Kidney capillary endothelial cell (primary cell): Measurements from ENCODE around the gene TMEM181.
"Not testable (repeated sequence)": the region's sequence is repeated elsewhere in the genome, so short reads cannot be mapped to it uniquely, and the experiment has no call there.

Experiments
- DNase-seq: peaks from one replicate; pipeline ENCODE4 v3.0.0-alpha.2; 2018; ENCODE audit warnings: low spot score

Gene TMEM181

DNA sequence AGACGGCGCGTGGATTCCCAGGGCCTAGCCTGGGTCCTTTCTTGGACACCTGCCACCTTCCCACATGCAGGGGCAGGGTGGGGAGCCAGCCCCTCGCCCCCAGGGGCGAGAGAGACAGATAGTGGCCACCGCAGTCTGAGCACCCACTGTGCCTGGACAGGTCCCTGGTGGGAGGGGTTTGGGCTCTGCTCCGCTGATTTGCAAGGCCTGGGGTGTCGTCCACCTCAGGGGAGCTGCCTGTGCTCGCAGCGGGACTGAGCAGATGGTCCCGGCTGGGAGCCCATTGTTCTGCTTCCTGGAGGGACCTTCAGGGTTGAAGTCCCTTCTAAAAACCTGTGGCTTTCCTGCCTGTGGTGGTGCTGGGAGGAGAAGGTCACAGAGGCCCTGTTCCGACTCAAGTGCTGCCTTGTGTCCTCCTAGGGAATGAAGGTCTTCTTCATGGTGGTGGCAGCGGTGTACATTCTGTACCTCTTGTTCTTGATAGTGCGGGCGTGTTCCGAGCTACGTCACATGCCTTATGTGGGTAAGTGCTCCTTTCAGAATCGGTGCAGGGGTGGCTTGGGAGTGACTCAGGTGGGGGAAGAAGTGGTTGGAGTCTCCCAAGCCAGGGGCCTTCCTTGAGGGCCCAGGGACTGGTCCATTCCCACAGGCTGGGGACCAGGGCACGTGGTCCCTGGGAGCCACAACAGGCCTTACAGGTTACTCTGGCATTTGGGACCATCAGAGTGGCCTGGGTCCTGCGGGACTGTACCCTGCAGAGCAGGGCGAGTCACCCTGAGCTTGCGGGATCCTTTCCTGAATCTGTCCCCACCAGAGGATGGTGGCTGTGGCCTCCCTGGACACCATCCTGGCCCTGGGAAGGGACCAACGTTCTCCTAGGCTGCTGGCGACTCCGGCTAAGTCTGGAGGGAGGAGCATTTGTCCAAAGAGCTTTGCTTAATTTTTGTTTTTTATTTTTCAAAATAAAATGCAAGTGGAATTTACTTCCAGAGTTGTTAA lies 65.1 kb downstream of the TMEM181 start:
- no peak for DNase-seq

DNA sequence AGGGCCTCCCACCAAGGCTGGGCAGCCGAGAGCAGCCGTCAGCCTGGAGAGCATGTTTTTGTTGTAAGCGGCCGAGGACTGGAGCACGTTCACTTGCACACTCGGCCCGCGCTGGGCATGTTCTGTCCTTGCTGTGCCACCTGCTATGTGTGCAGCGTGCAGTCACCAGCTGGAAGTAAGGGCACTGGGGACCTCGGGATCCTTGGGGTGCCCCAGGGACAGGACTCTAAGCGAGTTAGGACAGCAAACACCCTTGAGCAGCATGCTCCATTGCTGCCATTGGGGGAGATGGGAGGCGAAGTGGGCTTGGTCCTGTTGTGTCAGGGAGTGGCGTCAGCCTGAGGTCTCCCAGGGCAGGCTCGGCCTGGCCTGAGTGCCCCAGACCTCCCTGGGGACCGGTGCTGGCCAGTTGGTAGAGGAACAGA lies 66.0 kb downstream of the TMEM181 start:
- DNase-seq: no peak

DNA sequence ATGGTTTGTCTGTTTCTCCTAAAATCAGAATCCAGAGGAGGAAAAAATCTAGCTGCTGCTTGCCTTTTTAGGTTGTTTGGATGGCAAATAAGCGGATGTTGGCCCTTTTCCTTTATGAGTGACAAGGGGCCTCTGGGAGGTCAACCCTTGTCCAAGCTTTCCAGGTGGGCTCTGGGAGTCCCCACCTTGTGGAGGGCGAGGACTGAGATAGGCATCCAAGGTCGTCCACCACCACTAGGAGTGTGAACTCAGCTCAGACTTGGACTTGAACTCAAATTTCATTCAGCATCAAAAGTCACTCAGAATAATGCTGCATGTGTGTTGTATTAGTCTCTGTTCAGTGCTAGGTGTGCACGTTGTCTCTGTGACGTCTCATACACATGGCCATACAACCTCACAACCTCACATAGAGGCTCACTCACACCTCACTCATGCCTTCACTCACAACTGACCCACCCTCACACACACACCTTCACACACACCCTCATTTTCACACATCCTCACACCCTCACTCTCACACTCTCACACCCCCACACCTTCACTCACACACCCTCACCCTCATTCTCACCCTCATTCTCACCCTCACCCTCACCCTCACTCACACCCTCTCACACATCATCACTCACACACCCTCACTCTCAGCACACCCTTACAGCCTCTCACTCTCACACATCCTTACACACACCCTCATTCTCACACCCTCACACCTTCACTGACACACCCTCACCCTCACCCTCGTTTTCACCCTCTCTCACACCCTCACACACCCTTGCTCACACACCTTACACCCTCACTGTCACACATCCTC lies 66.7 kb downstream of the TMEM181 start:
- DNase-seq: no peak

DNA sequence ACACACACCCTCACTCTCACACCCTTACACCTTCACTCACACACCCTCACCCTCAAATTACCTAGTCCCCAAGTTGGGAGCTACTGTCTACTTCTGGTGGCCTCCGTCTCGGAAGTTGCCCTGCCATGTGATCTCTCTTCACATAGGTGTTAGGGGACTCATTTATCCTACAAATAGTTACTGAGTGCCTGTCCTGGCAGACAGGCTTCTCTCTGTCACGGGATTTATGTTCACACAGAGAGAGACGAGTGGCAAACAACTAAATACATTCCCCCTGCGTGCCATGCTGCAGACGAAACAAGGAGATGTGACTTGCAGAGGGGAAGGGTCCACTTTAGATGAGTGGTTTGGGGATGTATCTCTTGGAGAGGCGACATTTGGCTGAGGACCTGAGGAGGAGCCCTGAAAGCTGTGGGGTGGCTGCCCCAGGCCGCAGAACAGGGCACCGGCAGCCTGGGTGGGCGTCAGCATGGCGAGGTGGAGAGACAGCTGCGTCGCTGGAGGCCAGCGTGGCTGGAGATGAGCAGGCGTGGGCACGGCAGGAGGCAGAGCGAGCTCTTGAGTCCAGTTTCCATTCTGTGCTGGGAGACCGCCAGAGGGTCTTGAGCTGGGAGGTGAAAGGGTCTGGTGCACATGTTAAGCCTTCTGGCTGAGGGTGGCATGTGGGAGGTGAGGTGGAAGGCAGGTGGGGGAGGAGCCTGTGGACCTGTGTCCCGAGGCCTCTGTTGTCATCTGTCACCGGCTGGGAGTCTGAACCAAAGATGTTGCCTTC lies 67.5 kb downstream of the TMEM181 start:
- no peak for DNase-seq

DNA sequence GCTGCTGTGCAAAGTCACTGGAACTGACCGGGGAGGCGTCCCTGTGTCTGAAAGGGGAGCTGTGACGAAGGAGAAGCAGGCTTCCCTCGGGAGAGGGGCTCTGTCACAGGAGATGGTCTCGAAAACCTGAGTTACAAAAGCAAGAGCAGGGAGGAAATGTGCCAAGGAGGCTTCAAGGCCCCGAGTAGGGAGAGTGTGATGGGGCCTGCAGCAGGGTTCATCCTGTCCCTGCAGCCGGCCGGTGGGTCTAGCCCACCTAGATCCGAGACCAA lies 68.0 kb downstream of the TMEM181 start:
- no peak for DNase-seq

DNA sequence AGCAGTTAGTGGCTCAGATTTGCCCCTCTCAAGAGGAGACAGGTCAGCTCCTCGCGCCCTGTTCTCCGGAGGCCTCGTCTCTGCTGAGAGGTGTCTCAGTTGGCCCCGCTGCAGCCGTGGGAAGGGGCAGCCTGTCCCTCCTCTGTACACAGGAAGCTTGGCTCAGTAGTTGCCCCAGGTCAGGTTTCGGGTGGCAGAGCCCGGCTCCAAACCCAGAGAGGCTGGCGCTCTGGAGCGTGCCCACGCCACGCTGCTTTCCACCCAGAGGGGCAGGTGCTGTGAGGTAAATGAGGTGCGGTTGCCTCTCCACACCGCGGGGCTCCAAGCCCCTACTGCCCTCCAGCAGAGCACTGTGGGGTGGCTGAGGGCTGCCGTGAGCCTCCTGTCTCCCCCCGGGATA lies 68.7 kb downstream of the TMEM181 start:
- no peak for DNase-seq

DNA sequence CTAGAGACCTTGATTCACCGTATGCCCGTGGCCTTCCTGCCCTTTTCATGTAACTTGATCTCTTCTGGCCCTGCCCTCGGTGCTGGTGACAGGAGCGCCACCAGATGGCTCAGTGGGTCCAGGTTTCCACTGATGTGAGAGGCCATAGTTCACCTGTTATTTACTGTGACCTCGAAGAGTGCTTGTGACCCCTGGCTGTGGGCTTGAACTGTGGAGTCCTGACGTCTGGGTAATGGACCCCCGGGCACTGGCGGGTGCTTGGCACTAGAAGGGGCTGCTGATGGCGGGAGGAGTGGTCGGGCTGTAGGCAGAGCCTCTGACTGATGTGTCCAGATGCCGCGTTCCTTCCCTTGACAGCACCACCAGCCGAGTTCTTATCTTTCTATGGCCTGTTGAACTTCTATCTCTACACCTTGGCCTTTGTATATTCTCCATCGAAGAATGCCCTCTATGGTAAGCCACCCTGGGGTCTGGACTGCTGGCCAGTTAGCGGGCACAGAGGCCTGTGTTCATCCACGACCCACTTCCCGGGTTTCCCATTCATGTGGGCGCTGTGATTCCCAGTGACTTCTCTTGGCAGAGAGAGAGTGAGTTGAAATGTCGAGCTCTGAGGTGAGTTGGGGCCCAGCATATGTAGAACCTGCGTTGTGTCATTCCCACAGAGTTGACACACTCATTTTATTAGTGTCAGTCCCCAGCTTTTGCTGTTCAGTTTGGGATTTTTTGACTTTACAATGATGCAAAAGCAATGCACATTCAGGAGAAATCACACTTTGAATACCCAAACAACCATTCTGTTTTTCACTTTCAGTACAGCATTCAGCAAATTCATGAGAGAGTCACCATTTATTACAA lies 69.7 kb downstream of the TMEM181 start:
- no peak for DNase-seq

DNA sequence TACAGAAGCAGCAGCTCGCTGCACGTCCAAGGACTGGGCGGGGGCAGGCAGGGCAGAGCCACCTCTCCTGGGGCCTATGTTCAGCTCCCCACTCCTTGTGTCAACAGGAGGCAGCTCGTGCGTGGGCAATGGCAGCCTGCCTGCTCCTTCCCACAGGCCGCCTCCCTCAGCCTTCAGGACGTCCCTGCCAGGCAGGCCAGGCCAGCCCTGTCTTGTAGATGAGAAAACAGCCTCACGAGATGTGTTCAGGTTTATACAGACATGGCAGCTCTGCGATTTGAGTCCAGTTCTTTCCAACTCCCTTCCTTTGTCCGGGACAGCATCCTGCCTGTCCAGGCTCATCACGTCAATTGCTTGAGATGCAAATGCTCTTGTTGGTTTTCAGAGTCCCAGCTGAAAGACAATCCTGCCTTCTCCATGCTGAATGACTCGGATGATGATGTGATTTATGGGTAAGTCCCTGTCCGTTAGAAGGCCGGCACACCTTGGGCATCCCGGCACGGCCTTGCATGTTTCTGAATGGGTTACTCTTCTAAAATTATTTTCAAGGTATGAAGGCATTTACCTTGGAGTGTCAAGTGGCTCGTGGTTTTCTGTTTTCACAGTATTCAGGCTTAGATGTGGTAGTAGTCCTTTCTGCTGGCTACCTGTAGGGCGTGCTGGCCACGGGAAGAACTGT lies 71.2 kb downstream of the TMEM181 start:
- DNase-seq: no peak

DNA sequence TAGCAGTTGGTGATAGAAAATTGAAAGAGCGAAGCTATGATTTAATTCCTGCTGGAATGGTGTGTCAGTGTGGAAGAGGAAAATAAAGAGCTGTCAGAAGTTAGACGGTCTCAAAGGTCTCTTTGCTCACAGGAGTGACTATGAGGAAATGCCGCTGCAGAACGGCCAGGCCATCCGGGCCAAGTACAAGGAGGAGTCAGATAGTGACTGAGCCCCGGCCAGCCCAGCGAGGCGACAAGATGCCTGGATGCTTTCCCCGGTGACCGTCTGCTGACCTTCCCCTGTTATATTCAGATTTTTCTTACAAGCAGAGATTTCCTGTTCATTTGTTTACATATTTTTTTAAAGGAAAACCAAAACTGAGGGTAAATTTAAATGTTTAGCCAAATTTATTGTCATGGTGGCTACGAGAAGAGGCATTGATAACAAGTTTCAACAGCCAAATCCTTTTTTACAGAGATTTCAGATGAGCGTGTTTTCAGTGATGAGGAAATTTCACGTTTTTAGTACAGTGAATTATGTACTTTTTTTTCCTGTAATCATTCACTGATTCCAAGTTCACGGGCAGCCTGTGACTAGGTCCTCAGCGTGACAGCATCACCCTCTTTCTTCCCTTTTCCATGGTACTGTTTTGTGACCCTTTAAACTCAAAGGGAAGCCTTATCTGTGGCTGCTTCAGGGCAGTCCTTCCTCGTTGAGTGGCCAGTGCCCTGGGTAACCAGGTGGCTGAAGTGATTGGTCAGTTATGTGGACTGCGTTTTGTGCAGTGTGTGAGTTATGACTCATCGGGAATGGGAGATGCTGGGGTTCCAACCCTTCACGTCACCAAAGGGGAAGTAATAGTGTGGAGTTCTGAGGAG lies 72.0 kb downstream of the TMEM181 start:
- peak; percentile 95 for DNase-seq

DNA sequence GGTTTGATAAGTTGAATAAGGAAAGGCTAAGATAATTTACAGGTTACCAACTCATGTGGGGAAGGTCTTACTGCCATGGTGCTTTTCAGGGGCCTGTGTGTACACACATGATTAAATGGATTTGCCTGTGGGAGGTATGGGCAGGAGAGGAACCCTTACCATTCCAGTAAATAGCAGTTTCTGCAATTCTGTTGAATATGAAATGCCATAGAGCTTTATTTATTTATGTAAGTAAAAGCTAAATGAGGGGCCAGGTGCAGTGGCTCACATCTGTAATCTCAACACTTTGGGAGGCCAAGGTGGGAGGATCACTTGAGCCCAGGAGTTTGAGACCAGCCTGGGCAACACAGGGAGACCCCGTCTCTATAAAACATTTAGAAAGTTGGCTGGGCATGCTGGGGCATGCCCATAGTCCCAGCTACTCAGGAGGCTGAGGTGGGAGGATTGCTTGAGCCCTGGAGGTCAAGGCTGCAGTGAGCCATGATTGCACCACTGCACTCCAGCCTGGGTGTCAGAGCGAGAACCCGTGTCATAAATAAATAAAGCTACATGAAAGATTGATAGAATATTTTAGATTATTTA lies 72.7 kb downstream of the TMEM181 start:
- DNase-seq: not testable (repeated sequence)

DNA sequence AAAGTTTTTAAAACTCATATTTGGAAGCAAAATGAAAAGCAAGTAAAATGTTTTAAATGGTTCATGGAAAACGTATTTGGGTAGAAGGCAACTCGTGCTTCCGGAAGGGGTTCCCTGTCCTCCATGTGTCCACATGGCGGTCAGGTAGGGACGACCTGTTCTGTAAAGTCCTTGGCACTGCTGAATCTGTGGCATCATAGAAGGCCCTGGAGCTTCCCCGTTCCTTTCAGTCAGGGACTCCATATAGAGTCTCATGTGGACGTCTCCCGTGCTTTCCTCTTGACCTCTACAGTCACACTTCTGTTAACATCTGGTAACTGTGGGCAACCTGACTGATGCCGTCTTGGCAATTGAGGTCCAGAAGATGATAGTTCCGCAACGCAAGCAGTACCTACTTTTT lies 73.2 kb downstream of the TMEM181 start:
- DNase-seq: no peak

DNA sequence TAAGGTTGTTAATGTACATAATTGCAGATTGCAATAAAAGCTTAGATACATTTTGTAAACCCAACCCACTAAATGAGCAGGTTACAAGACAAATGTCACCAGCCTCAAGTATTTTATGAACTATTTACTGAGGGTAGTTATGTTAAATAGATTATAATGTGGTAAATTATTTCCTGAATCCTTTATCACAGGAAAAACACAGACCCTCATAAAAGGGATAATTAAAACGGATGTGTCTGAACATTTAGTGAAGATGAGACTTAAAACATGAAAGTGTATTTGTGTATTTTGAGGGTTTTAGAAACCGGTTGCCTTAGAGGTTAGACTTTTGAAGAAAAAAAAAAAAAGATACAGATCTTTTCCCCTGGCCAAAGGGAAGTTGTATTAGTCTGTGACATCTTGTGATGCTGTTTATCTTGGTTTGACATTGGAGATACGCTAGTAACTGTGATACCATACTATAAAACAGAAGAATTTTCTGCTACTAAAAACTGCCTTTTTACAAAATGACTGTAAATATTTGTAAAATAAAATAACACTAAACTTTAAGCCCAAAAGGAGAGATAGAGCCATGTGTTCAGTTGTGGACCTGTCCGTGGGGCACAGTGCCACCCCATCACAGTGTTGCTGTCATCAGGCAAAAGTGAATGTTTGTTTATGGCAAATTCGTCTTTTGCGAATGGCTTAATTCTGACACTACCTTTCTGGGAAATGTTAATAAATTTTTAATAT lies 75.0 kb downstream of the TMEM181 start:
- no peak for DNase-seq

DNA sequence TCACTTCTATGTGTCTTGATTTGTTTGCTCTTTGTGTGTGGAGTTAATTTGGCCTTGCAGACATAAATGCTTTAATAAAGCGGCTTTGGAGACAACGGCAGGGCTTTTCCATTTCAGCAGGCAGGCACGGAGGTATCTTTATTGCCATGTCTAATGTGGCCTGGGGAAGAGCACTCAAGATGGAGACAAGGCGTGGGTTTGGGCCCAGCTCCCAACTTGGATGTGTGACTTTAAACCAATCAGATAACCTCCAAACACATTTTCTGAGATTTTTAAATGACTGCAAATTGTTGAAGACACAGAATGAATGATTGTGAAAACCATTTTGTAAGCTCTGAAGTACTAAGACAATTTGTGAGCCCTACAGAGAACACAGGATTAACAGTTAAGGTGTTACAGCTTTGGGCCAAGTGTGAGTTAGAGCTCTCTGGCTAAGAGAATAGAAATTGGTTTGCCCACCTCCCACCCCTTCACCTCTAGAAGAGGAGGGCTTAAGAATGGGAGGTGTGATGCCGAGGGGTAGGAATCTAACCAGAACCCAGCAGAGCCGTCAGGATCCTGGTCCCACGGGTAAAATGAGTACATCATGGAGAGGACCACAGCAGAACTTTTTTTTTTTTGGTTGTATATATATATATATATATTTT lies 75.7 kb downstream of the TMEM181 start:
- DNase-seq: no peak

DNA sequence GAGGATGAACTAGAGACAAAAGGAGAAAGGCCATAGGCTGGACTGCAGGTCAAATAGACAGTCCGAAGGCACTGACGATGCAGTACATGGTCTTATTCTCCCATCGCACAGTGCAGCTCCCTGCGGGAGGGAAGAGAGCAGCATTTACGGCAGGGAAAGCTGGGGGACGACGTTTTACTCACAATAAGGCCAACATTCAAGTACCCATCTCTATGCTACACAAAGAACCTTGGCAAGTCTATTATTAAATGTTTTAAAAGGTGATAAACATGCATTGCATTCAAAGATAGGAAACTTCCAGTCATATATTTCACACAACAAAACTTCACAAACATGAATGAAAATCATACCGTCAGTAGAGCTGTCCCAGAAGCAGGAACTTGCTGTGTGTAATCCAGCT lies 76.9 kb downstream of the TMEM181 start:
- DNase-seq: no peak

DNA sequence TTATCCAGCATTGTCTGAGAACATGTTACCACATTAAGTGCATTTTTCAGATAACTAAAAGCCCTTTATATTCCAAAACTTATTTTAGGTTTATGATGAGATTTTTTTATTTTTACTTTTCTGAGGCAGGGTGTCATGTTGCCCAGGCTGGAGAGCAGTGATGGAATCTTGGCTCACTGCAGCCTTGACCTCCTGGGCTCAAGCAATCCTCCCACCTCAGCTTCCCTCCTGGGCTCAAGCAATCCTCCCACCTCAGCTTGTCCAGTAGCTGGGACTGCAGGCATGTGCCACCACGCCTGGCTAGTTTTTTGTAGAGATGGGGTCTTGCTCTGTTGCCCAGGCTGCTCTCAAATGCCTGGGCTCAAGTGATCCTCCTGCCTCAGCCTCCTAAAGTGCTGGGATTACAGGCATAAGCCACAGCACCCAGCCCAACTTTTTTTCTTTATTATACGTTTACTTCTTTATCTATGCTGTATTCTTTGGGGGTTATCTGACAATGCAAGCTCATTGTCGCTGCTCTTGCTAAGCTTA lies 78.5 kb downstream of the TMEM181 start:
- no peak for DNase-seq

DNA sequence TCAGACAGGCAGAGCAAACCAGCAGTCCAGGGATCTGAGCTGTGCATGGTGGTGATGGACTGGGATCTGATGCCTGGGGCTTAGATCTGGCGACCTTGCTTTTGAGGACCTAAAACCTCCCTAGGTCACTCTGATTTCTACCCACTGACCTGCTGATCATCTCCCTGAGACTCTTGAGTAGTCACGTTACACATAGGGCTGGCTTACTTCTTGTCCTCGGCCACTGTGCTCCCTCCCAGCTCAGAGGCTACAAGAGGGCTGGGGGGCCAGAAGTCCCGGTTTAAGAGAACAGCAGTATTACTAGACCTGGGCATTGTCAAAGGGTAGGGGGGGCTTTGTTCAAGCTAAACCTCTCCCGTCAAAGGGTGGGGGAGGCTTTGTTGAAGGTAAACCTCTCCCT lies 79.2 kb downstream of the TMEM181 start:
- DNase-seq: no peak

DNA sequence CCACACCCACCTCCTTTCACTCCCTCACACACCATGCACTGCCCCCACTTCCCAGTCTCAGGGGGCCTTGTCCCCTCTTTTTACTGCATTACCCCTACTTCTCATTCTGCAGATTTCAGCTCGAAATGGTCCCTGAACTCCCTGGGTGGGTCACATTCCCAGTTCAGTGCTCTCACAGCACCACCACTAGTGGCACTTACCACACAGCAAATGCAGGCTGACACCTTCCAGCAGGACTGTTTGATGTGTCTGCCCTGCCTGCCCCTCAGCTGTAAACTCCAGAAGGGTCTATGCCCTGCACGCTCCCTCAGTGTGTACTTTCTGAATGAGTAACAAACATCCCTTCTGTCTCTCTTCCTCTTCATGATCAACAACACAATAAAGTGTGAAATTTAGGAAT lies 80.6 kb downstream of the TMEM181 start:
- DNase-seq: no peak

DNA sequence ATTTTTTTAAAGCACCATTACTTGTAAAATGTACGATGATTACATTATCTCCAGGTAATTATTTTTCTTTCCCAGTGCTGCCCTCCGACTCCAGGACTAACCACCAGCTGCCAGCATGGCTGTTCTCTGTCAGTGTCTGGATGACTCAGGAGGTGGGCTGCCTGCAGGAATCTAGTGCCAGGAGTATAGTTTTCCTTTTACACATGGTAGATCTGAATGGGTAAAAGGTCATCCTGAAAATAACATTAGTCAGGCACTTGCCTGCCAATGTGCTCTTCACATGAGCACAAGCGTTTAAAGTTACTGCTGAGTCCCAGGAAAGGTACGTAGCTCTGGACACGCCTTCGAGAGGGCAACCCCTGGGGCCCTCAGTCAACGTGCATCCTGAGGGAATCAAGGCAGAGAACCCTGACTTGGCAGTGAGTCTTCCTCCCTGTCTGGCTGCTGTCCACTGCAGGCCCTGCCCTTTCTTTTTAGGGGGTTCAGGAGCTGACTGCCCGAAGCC lies 82.3 kb downstream of the TMEM181 start:
- DNase-seq: peak; percentile 54
